ENCODE data around the gene ELFN1.

- TF ChIP-seq, protein P1, sequence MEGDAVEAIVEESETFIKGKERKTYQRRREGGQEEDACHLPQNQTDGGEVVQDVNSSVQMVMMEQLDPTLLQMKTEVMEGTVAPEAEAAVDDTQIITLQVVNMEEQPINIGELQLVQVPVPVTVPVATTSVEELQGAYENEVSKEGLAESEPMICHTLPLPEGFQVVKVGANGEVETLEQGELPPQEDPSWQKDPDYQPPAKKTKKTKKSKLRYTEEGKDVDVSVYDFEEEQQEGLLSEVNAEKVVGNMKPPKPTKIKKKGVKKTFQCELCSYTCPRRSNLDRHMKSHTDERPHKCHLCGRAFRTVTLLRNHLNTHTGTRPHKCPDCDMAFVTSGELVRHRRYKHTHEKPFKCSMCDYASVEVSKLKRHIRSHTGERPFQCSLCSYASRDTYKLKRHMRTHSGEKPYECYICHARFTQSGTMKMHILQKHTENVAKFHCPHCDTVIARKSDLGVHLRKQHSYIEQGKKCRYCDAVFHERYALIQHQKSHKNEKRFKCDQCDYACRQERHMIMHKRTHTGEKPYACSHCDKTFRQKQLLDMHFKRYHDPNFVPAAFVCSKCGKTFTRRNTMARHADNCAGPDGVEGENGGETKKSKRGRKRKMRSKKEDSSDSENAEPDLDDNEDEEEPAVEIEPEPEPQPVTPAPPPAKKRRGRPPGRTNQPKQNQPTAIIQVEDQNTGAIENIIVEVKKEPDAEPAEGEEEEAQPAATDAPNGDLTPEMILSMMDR (IDR thresholded peaks at IDR 0.05): no peak
- no peak for TF ChIP-seq POLR2A (IDR thresholded peaks at IDR 0.05)
Observed at GRCh38 chr7:1639532-1640175, 30.4 kb upstream of the ELFN1 start.
